ENCODE measurements around the gene TMEM132A.

Gene TMEM132A

GRCh38 chr11:60922906-60923305 lies 1.4 kb upstream of the TMEM132A start:
- no peak for DNase-seq

- DNase-seq = peak; percentile 38
These were observed 934 bp upstream of the TMEM132A start for GRCh38 chr11:60923326-60923725.

GRCh38 chr11:60923800-60924109 lies 505 bp upstream of the TMEM132A start:
- no peak for DNase-seq

GRCh38 chr11:60924906-60925853 lies 920 bp downstream of the TMEM132A start:
- DNase-seq = peak; percentile 81

- DNase-seq = no peak
These were observed 1.6 kb downstream of the TMEM132A start for GRCh38 chr11:60925868-60926267.

GRCh38 chr11:60926500-60926899 lies 2.2 kb downstream of the TMEM132A start:
- DNase-seq = no peak

- no peak for DNase-seq
These were observed 2.9 kb downstream of the TMEM132A start for GRCh38 chr11:60927061-60927592.

- DNase-seq = no peak
These were observed 3.3 kb downstream of the TMEM132A start for GRCh38 chr11:60927600-60927999.

GRCh38 chr11:60928563-60929001 lies 4.3 kb downstream of the TMEM132A start:
- DNase-seq = no peak

- DNase-seq = no peak
These were observed 5.5 kb downstream of the TMEM132A start for GRCh38 chr11:60929764-60930163.

GRCh38 chr11:60930394-60930793 lies 6.1 kb downstream of the TMEM132A start:
- no peak for DNase-seq

GRCh38 chr11:60931917-60932316 lies 7.7 kb downstream of the TMEM132A start:
- no peak for DNase-seq

- no peak for DNase-seq
These were observed 8.5 kb downstream of the TMEM132A start for GRCh38 chr11:60932605-60933356.

- DNase-seq = no peak
These were observed 9.3 kb downstream of the TMEM132A start for GRCh38 chr11:60933416-60934123.

GRCh38 chr11:60934124-60934789 lies 10.0 kb downstream of the TMEM132A start:
- DNase-seq = no peak

- DNase-seq = no peak
These were observed 10.7 kb downstream of the TMEM132A start for GRCh38 chr11:60934790-60935605.

- DNase-seq = no peak
These were observed 11.6 kb downstream of the TMEM132A start for GRCh38 chr11:60935676-60936442.

GRCh38 chr11:60936467-60937143 lies 12.3 kb downstream of the TMEM132A start:
- DNase-seq = no peak

GRCh38 chr11:60937144-60937527 lies 12.9 kb downstream of the TMEM132A start:
- DNase-seq = no peak

GRCh38 chr11:60937811-60938210 lies 13.6 kb downstream of the TMEM132A start:
- no peak for DNase-seq

Data from NCI-H2171 treated with DMSO at 0.1 percent for 48 hours (cell line).